DOHH2 (cell line): ENCODE data around the gene GATAD2A.
"Not testable (repeated sequence)": the region's sequence is repeated elsewhere in the genome, so short reads cannot be mapped to it uniquely, and the experiment has no call there.

Experiments used
- H3F3A ChIP-seq: fragments of 200-600 bp; sonication (generic), shearing (Covaris generic); 2 replicates; pipeline ENCODE4 v1.6.0; 2016; ENCODE audit warnings: antibody characterized with exemption, mild to moderate bottlenecking; ENCODE audit not compliant: control insufficient read depth, insufficient read depth
- H3K27ac ChIP-seq: fragments of 200-600 bp; sonication (generic); 2 replicates; pipeline ENCODE4 v1.5.1; 2014; ENCODE audit warnings: low read depth, mild to moderate bottlenecking, low read length, moderate library complexity
- H3K27me3 ChIP-seq: fragments of 200-600 bp; sonication (generic); 2 replicates; pipeline ENCODE4 v1.6.1; 2014; ENCODE audit warnings: mild to moderate bottlenecking, low read length, mixed read lengths; ENCODE audit not compliant: control insufficient read depth
- H3K36me3 ChIP-seq: fragments of 200-600 bp; sonication (generic); 2 replicates; pipeline ENCODE4 v1.6.1; 2014; ENCODE audit warnings: mild to moderate bottlenecking, low read length, moderate library complexity, mixed read lengths; ENCODE audit not compliant: control insufficient read depth
- H3K4me1 ChIP-seq: fragments of 200-600 bp; sonication (generic); 2 replicates; pipeline ENCODE4 v1.6.1; 2014; ENCODE audit warnings: mild to moderate bottlenecking, low read length, mixed read lengths; ENCODE audit not compliant: control insufficient read depth
- H3K4me2 ChIP-seq: fragments of 200-600 bp; sonication (generic); 2 replicates; pipeline ENCODE4 v1.6.0; 2014; ENCODE audit warnings: mild to moderate bottlenecking, low read length, moderate library complexity
- H3K4me3 ChIP-seq: fragments of 200-600 bp; sonication (generic); 2 replicates; pipeline ENCODE4 v1.5.1; 2014; ENCODE audit warnings: mild to moderate bottlenecking, low read length, mixed read lengths
- H3K79me2 ChIP-seq: fragments of 200-600 bp; sonication (generic); 2 replicates; pipeline ENCODE4 v1.6.1; 2014; ENCODE audit warnings: mild to moderate bottlenecking, low read length, mixed read lengths; ENCODE audit not compliant: control insufficient read depth
- H3K9me2 ChIP-seq: fragments of 200-600 bp; sonication (generic); replicated peaks from 2 replicates; pipeline ENCODE4 v1.6.1; 2014; ENCODE audit warnings: mild to moderate bottlenecking, low read length, mixed read lengths; ENCODE audit not compliant: control insufficient read depth
- H3K9me3 ChIP-seq: fragments of 200-600 bp; sonication (generic); 2 replicates; pipeline ENCODE4 v1.6.1; 2014; ENCODE audit warnings: antibody characterized with exemption, low read length, mixed read lengths; ENCODE audit not compliant: control insufficient read depth, insufficient read depth
- H4K20me1 ChIP-seq: fragments of 200-600 bp; sonication (generic); 2 replicates; pipeline ENCODE4 v1.6.0; 2014; ENCODE audit warnings: low read depth, mild to moderate bottlenecking, antibody characterized with exemption, low read length, moderate library complexity; ENCODE audit not compliant: control insufficient read depth, insufficient read depth
- EZH2phosphoT487 ChIP-seq: fragments of 200-600 bp; sonication (generic); IDR thresholded peaks from 2 replicates; pipeline ENCODE4 v1.6.1; 2017; ENCODE audit warnings: borderline replicate concordance, mild to moderate bottlenecking, antibody characterized with exemption, low read length, moderate library complexity, mixed read lengths
- TF ChIP-seq, protein P1 (sequence below): fragments of 200-600 bp; sonication (generic); IDR thresholded peaks from one replicate; pipeline ENCODE4 v1.5.1; 2014; ENCODE audit warnings: antibody characterized with exemption, mild to moderate bottlenecking, low read depth, low read length; ENCODE audit not compliant: poor library complexity, severe bottlenecking

GATAD2A gene

GRCh38 chr19:19387108-19387507 is 18.4 kb upstream of the GATAD2A start:
- Histone ChIP-seq H3K9me2 (no peaks in the 10 kb centered on the region), H3K27me3 (no peaks in the 10 kb centered on the region), H3K9me3 (no peaks in the 10 kb centered on the region), H3F3A (peaks cover 3% of the 10 kb centered on the region; the same call in 1 of the 2 replicates), H3K4me1 (peaks cover 56% of the 10 kb centered on the region), H3K79me2 (peaks cover 66% of the 10 kb centered on the region), H3K4me3 (peak overlapping the region; percentile 88), H3K27ac (no peak overlapping the region), H3K36me3 (peaks cover 25% of the 10 kb centered on the region), H3K4me2 (peak overlapping the region; percentile 90), H4K20me1 (peaks cover 3% of the 10 kb centered on the region)
- no peak for TF ChIP-seq EZH2phosphoT487
- TF ChIP-seq, protein P1, sequence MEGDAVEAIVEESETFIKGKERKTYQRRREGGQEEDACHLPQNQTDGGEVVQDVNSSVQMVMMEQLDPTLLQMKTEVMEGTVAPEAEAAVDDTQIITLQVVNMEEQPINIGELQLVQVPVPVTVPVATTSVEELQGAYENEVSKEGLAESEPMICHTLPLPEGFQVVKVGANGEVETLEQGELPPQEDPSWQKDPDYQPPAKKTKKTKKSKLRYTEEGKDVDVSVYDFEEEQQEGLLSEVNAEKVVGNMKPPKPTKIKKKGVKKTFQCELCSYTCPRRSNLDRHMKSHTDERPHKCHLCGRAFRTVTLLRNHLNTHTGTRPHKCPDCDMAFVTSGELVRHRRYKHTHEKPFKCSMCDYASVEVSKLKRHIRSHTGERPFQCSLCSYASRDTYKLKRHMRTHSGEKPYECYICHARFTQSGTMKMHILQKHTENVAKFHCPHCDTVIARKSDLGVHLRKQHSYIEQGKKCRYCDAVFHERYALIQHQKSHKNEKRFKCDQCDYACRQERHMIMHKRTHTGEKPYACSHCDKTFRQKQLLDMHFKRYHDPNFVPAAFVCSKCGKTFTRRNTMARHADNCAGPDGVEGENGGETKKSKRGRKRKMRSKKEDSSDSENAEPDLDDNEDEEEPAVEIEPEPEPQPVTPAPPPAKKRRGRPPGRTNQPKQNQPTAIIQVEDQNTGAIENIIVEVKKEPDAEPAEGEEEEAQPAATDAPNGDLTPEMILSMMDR = no peak

DNA sequence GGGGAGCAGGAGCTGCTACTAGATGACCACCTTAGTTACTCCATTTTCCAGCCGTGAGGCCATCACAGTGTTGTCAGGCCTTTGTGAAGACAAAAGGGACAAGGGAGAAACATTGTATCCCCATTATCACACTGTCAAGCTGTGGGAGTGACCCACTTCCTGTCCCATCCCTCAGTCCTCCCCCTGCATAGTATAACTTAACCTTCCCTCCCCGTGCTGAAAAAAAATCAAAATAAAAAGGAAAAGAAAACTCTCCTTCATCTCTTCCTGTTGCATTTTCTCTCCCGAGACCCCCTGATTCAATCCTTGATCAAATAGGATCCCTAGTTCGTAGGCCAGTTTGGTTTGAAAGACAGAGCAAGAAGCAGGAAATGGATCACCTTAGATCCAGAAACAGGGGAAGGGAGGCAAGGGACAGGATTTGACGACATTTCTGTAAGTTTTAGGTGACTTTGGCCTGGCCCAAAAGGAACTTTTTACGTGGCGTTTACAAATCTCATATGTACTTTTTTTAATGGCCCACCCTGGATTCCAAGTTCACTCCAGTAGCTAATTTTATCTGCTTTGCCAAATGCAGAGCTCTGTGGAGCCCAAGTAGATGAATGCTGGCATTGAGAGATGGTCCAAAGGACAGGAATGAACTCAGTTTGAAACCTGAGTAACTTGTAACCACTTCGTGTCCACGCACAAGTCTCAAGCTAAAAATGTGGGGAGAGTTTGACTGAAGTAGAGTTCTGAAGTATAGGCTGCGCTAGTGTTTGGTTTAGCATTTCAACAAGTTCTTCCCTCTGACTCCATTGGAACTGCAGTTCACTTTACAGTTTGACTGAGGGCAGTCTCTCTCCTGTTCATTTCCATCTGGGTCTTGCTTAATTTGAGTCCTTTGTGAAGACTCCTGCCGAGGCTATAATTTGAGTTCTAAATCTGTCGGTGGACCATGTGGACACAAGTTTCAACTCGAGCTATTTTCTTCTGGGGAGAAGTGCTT is 16.6 kb upstream of the GATAD2A start:
- H3K27ac ChIP-seq = no peak overlapping the region
- H3K4me1 ChIP-seq = peaks cover 69% of the 10 kb centered on the region
- peaks cover 3% of the 10 kb centered on the region; the same call in 1 of the 2 replicates for H3F3A ChIP-seq
- no peaks in the 10 kb centered on the region for H3K9me2 ChIP-seq
- no peaks in the 10 kb centered on the region for H3K27me3 ChIP-seq
- TF ChIP-seq, protein P1 = no peak
- no peak for TF ChIP-seq EZH2phosphoT487
- peaks cover 84% of the 10 kb centered on the region for H3K79me2 ChIP-seq
- peaks cover 3% of the 10 kb centered on the region for H4K20me1 ChIP-seq
- peaks cover 25% of the 10 kb centered on the region for H3K36me3 ChIP-seq
- peak overlapping the region; percentile 58 for H3K4me2 ChIP-seq
- H3K9me3 ChIP-seq = no peaks in the 10 kb centered on the region
- H3K4me3 ChIP-seq = peak overlapping the region; percentile 88

GRCh38 chr19:19389683-19390082 is 15.8 kb upstream of the GATAD2A start:
- H3K4me1 ChIP-seq = peaks cover 73% of the 10 kb centered on the region
- peaks cover 25% of the 10 kb centered on the region for H3K36me3 ChIP-seq
- not testable (repeated sequence) for H3K27ac ChIP-seq, H3K9me3 ChIP-seq, H3K4me2 ChIP-seq, H3K4me3 ChIP-seq, H3K27me3 ChIP-seq, H3K9me2 ChIP-seq, H4K20me1 ChIP-seq, H3F3A ChIP-seq
- H3K79me2 ChIP-seq = peaks cover 88% of the 10 kb centered on the region

DNA sequence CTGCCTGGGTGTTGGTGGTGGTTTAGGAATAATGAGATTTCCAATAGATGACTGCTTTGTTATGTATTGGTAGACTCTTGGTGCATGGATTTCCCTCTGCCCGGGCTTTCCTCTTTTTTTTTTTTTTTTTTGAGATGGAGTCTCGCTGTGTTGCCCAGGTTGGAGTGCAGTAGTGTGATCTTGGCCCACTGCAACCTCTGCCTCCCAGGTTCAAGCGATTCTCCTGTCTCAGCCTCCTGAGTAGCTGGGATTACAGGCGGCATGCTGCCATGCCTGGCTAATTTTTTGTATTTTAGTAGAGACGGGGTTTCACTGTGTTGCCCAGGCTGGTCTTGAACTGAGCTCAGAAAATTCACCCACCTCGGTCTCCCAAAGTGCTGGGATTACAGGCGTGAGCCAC is 11.1 kb upstream of the GATAD2A start:
- H3F3A ChIP-seq, H4K20me1 ChIP-seq, H3K27ac ChIP-seq, H3K9me2 ChIP-seq, H3K27me3 ChIP-seq, H3K9me3 ChIP-seq: not testable (repeated sequence)
- Histone ChIP-seq H3K4me2 (peak overlapping the region; percentile 54), H3K4me3 (peak overlapping the region; percentile 21), H3K79me2 (peaks cover 98% of the 10 kb centered on the region), H3K4me1 (peaks cover 49% of the 10 kb centered on the region), H3K36me3 (peaks cover 11% of the 10 kb centered on the region)
